SK-N-MC (cell line): Measurements from ENCODE around the gene CLNK.

Experiments used
- DNase-seq: peaks from one replicate; pipeline ENCODE4 v3.0.0-alpha.2; 2011; ENCODE audit warnings: low read depth, low spot score
- H3K27ac ChIP-seq: fragments of 200-600 bp; sonication (generic); 2 replicates; pipeline ENCODE4 v1.5.1; 2016; ENCODE audit warnings: mixed run types
- H3K36me3 ChIP-seq: fragments of 200-600 bp; sonication (generic); 2 replicates; pipeline ENCODE4 v1.6.1; 2017; ENCODE audit warnings: antibody characterized with exemption, low read length, mixed read lengths; ENCODE audit not compliant: insufficient read depth
- H3K4me3 ChIP-seq: fragments of 200-600 bp; sonication (generic); 2 replicates; pipeline ENCODE4 v1.5.1; 2016
- H3K9ac ChIP-seq: fragments of 200-600 bp; sonication (generic); 2 replicates; pipeline ENCODE4 v1.8.0; 2017; ENCODE audit warnings: mixed run types, mixed read lengths; ENCODE audit not compliant: insufficient read length
- H3K9me3 ChIP-seq: fragments of 200-600 bp; sonication (generic); 2 replicates; pipeline ENCODE4 v1.6.1; 2017; ENCODE audit warnings: low read depth, mild to moderate bottlenecking, antibody characterized with exemption, low read length, moderate library complexity, mixed read lengths
- EZH2 ChIP-seq: fragments of 200-600 bp; sonication (generic); IDR thresholded peaks from one replicate; pipeline ENCODE4 v1.6.1; 2017; ENCODE audit warnings: antibody characterized with exemption
- FOXP2 ChIP-seq: optimal IDR thresholded peaks from 2 replicates; pipeline ENCODE3; 2011; ENCODE audit warnings: mild to moderate bottlenecking, moderate library complexity; ENCODE audit not compliant: insufficient read depth; ENCODE audit errors: extremely low read length, control extremely low read depth
- POLR2AphosphoS5 ChIP-seq: IDR thresholded peaks from 2 replicates; pipeline ENCODE4 v1.6.1; 2012; ENCODE audit warnings: mild to moderate bottlenecking, low read depth, low read length, borderline replicate concordance

Gene CLNK

DNA sequence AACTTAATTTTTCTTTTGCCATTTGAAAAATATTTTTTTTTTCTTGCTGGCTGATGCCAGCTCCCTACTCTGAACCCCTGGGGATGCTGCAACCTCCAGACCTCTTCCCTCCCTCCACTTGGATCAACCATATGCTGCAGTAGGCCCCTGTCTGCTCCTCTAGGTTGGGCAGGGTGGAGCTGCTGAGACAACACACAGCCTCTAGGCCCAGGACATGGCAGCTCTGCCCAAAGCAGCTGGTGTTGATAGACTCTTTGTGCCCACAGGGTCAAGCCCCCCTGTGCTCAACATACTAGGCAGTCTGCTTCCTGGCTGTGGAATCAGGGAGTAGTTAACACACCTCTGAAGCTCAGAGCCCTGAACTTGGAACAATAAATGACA lies 19.9 kb upstream of the CLNK start:
- no peaks in the 10 kb centered on the region for H3K36me3 ChIP-seq
- TF ChIP-seq FOXP2 (no peak), EZH2 (no peak), POLR2AphosphoS5 (no peak)
- no peak for DNase-seq
- no peak overlapping the region for H3K27ac ChIP-seq
- no peaks in the 10 kb centered on the region for H3K9me3 ChIP-seq
- no peak overlapping the region for H3K9ac ChIP-seq
- H3K4me3 ChIP-seq: no peak overlapping the region

- H3K9me3 ChIP-seq: no peaks in the 10 kb centered on the region
- no peak overlapping the region for H3K9ac ChIP-seq
- no peaks in the 10 kb centered on the region for H3K36me3 ChIP-seq
- H3K4me3 ChIP-seq: no peak overlapping the region
- DNase-seq: no peak
- TF ChIP-seq EZH2: no peak
- TF ChIP-seq POLR2AphosphoS5: no peak
- no peak for TF ChIP-seq FOXP2
- H3K27ac ChIP-seq: no peak overlapping the region
These were observed 19.3 kb upstream of the CLNK start for GRCh38 chr4:10703766-10704429.

DNA sequence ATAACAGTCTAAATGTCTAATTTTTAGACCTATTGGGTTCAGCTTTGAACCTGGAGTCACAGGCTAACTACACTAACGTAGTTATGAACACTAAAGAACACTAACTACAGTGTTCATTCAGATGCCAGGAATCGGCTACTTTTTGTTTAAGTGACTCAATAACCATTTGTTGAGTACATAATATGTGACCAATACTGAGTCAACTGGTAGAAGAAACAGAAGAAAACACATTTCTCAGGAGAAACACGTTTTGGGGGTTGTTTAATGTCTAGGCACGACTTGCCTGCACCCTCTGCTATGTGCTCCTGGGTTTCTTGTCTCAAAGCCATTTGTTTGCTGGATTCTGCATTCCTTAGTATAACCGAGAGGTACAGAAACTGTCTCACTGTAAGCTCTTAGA lies 18.6 kb upstream of the CLNK start:
- Histone ChIP-seq H3K4me3 (no peak overlapping the region), H3K27ac (no peak overlapping the region), H3K36me3 (no peaks in the 10 kb centered on the region), H3K9ac (no peak overlapping the region), H3K9me3 (no peaks in the 10 kb centered on the region)
- DNase-seq: no peak
- TF ChIP-seq FOXP2 (no peak), POLR2AphosphoS5 (no peak), EZH2 (no peak)

GRCh38 chr4:10701702-10702460 lies 17.3 kb upstream of the CLNK start:
- Histone ChIP-seq H3K9ac (no peak overlapping the region), H3K27ac (no peak overlapping the region), H3K4me3 (no peak overlapping the region), H3K36me3 (no peaks in the 10 kb centered on the region), H3K9me3 (no peaks in the 10 kb centered on the region)
- no peak for TF ChIP-seq FOXP2
- no peak for TF ChIP-seq POLR2AphosphoS5
- TF ChIP-seq EZH2: no peak
- no peak for DNase-seq

- Histone ChIP-seq H3K36me3 (no peaks in the 10 kb centered on the region), H3K4me3 (no peak overlapping the region), H3K27ac (no peak overlapping the region), H3K9ac (no peak overlapping the region), H3K9me3 (no peaks in the 10 kb centered on the region)
- TF ChIP-seq EZH2: no peak
- TF ChIP-seq POLR2AphosphoS5: no peak
- no peak for TF ChIP-seq FOXP2
- no peak for DNase-seq
These were observed 16.6 kb upstream of the CLNK start for GRCh38 chr4:10701161-10701560.

DNA sequence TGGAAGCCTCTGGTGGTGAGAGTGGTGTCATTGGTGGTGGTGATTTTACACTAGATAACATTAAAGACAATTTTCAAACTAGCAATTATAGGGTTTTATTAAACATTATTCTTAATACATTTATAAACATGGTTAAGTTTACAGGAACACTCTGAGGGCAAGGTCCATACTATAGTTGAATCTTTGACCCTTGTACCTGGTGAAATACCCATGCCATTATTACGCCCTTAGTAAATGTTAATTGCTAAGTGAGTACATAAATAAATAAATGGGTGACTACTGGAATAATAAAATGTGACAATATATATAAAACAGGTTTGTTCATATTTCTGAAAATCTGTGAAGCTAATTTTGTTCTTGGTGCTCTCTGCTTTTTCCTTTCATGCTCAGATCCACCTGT lies 13.6 kb upstream of the CLNK start:
- DNase-seq: no peak
- Histone ChIP-seq H3K27ac (no peak overlapping the region), H3K36me3 (no peaks in the 10 kb centered on the region), H3K9ac (no peak overlapping the region), H3K9me3 (no peaks in the 10 kb centered on the region), H3K4me3 (no peak overlapping the region)
- TF ChIP-seq POLR2AphosphoS5: no peak
- no peak for TF ChIP-seq EZH2
- TF ChIP-seq FOXP2: no peak

DNA sequence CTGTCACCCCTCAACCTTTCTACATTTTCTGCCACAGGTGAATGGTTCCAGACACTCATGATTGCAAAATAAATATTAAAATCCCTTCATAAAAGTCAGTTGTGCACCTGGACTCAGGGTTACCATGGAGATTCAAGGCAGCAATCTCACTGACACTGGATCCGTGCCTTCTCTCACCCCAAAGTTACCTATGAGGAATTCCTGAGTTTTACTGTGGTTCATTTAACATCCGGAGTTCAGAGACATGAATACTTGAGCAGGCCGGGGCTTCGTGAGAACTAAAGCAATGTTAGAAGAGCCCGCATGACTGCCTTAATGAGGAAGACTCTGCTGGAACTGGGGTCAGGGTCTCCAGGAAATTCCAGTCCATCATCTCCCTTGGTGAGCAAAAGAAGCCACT lies 12.5 kb upstream of the CLNK start:
- Histone ChIP-seq H3K9me3 (no peaks in the 10 kb centered on the region), H3K9ac (no peak overlapping the region), H3K4me3 (no peak overlapping the region), H3K27ac (no peak overlapping the region), H3K36me3 (no peaks in the 10 kb centered on the region)
- TF ChIP-seq EZH2: no peak
- TF ChIP-seq POLR2AphosphoS5: no peak
- no peak for TF ChIP-seq FOXP2
- no peak for DNase-seq

- Histone ChIP-seq H3K9ac (no peak overlapping the region), H3K36me3 (no peaks in the 10 kb centered on the region), H3K9me3 (no peaks in the 10 kb centered on the region), H3K4me3 (no peak overlapping the region), H3K27ac (no peak overlapping the region)
- DNase-seq: no peak
- TF ChIP-seq EZH2: no peak
- no peak for TF ChIP-seq FOXP2
- TF ChIP-seq POLR2AphosphoS5: no peak
These were observed 11.7 kb upstream of the CLNK start for GRCh38 chr4:10696253-10696652.

DNA sequence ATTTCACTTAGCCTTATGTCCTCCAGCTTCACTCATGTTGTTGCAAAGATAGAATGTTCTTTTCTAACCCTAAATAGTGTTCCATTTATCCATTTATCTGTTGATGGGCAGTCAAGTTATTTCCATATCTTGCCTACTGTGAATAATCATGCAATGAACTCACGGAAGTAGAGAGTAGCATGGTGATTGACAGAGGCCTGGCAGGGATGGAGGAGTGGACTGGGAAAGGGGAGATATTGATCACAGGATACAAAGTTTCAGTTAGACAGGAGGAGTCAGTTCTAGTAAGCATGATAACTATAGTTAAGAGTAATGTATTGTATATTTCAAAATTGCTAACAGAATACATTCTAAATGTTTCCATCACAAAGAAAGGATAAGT lies 10.3 kb upstream of the CLNK start:
- Histone ChIP-seq H3K9me3 (no peaks in the 10 kb centered on the region), H3K27ac (no peak overlapping the region), H3K9ac (no peak overlapping the region), H3K4me3 (no peak overlapping the region), H3K36me3 (no peaks in the 10 kb centered on the region)
- TF ChIP-seq POLR2AphosphoS5 (no peak), EZH2 (no peak), FOXP2 (no peak)
- DNase-seq: no peak
